A549 (cell line): ENCODE measurements around the gene KIAA1671. TPM values are rescaled to one million over a fixed set of nuclear protein-coding genes. Genes with fewer than 3 reads are reported as not detected.

Experiments used
- ATAC-seq, 2 experiments: fragments of 200-7000 bp in 1 of 2; fragments of >200 bp in 1 of 2; cut with Nextera tagmentation in 1 of 2; cut with Tn5 transposase in 1 of 2; 3 replicates each; pipeline versions ENCODE4 v1.8.0 to v1.9.1; 2018 to 2020; ENCODE audit warnings: mild to moderate bottlenecking in 1 of 2, moderate library complexity in 1 of 2
- CTCF ChIA-PET: fragments of 300-600 bp; sonication (Branson Sonifier 250); formaldehyde crosslinking; extraction: SDS; loops from one replicate; lab custom pipeline; 2021; ENCODE audit warnings: antibody characterized with exemption, inconsistent platforms; lab: Yijun Ruan, JAX
- POLR2A ChIA-PET: fragments of 350-600 bp; formaldehyde crosslinking; extraction: SDS; loops from one replicate; lab custom pipeline; 2021; ENCODE audit warnings: antibody characterized with exemption, inconsistent platforms; lab: Yijun Ruan, JAX
- DNase-seq, 2 experiments: peaks; one replicate each; pipeline versions ENCODE4 v3.0.0 to v3.0.0-alpha.2; 2011 to 2016; ENCODE audit warnings: low read depth in 1 of 2, low spot score in 1 of 2
- FAIRE-seq: peaks from 2 replicates; lab custom pipeline; 2011; peaks lifted over from hg19 to GRCh38; lab: Jason Lieb, UNC
- H3K27ac ChIP-seq, 2 experiments: fragments of >200 bp; sonication (Bioruptor Twin); formaldehyde crosslinking; 3 replicates each; pipeline ENCODE4 v1.5.1; 2016 to 2017
- H3K4me1 ChIP-seq: fragments of >200 bp; sonication (Bioruptor Twin); formaldehyde crosslinking; 3 replicates; pipeline ENCODE4 v1.6.1; 2016
- H3K4me2 ChIP-seq: fragments of >200 bp; sonication (Bioruptor Twin); formaldehyde crosslinking; 3 replicates; pipeline ENCODE4 v1.6.1; 2016
- H3K4me3 ChIP-seq: fragments of >200 bp; sonication (Bioruptor Twin); formaldehyde crosslinking; 3 replicates; pipeline ENCODE4 v1.5.1; 2016
- H3K9me3 ChIP-seq: fragments of >200 bp; sonication (Bioruptor Twin); formaldehyde crosslinking; 3 replicates; pipeline ENCODE4 v1.6.1; 2016
- BHLHE40 ChIP-seq: IDR thresholded peaks from 2 replicates; pipeline ENCODE4 v1.6.1; 2012; ENCODE audit warnings: low read depth, low read length, inconsistent platforms
- CEBPB ChIP-seq, 2 experiments: fragments of >200 bp in 1 of 2; sonication (Bioruptor Twin) in 1 of 2; formaldehyde crosslinking in 1 of 2; IDR thresholded peaks; 2 replicates each; pipeline ENCODE4 v1.6.1; 2012 to 2016
- CHD2 ChIP-seq: fragments of 150-350 bp; IDR thresholded peaks from 2 replicates; pipeline ENCODE4 v1.6.1; 2014; ENCODE audit warnings: low read length; ENCODE audit not compliant: partially characterized antibody
- CHD4 ChIP-seq: fragments of 200-600 bp; sonication (generic); IDR thresholded peaks from 2 replicates; pipeline ENCODE4 v1.6.1; 2016; ENCODE audit warnings: antibody characterized with exemption, mild to moderate bottlenecking, borderline replicate concordance
- ESRRA ChIP-seq: fragments of 150-350 bp; IDR thresholded peaks from 2 replicates; pipeline ENCODE4 v1.6.1; 2014; ENCODE audit warnings: mild to moderate bottlenecking, low read length, borderline replicate concordance
- JUN ChIP-seq, 2 experiments: fragments of >200 bp; sonication (Bioruptor Twin); formaldehyde crosslinking; IDR thresholded peaks; 2 replicates in 1 of 2; 3 replicates in 1 of 2; pipeline ENCODE4 v1.6.1; 2016 to 2017
- JUNB ChIP-seq: fragments of >200 bp; sonication (Bioruptor Twin); formaldehyde crosslinking; IDR thresholded peaks from 2 replicates; pipeline ENCODE4 v1.6.1; 2016
- KDM1A ChIP-seq: fragments of 200-600 bp; sonication (generic); IDR thresholded peaks from 2 replicates; pipeline ENCODE4 v1.6.1; 2016; ENCODE audit warnings: low read depth, mild to moderate bottlenecking
- MAFK ChIP-seq: fragments of 450-650 bp; IDR thresholded peaks from 2 replicates; pipeline ENCODE4 v1.6.1; 2014; ENCODE audit not compliant: partially characterized antibody
- MAZ ChIP-seq: fragments of 150-350 bp; IDR thresholded peaks from 2 replicates; pipeline ENCODE4 v1.6.1; 2014; ENCODE audit warnings: antibody characterized with exemption, low read depth, low read length, borderline replicate concordance
- MYC ChIP-seq: IDR thresholded peaks from 2 replicates; pipeline ENCODE4 v1.6.1; 2012; ENCODE audit warnings: mild to moderate bottlenecking, inconsistent platforms, low read length, improper control_type of control experiment, borderline replicate concordance
- PBX3 ChIP-seq: IDR thresholded peaks from 2 replicates; pipeline ENCODE4 v1.6.1; 2012
- RARB ChIP-seq: fragments of 250-450 bp; sonication (Bioruptor Pico); IDR thresholded peaks from 2 replicates; pipeline ENCODE4 v1.8.0; 2021; ENCODE audit warnings: mild to moderate bottlenecking, moderate library complexity
- RCOR1 ChIP-seq: fragments of 150-350 bp; IDR thresholded peaks from 2 replicates; pipeline ENCODE4 v1.6.1; 2014; ENCODE audit warnings: antibody characterized with exemption, low read length, low read depth
- RFX5 ChIP-seq: fragments of 450-650 bp; IDR thresholded peaks from 2 replicates; pipeline ENCODE4 v1.7.1; 2014; ENCODE audit warnings: antibody characterized with exemption, mild to moderate bottlenecking, moderate library complexity
- TP53 ChIP-seq: fragments of 250-450 bp; sonication (Bioruptor Pico); IDR thresholded peaks from 2 replicates; pipeline ENCODE4 v1.5.0; 2021; ENCODE audit warnings: mild to moderate bottlenecking, moderate library complexity
- USF2 ChIP-seq: fragments of 450-650 bp; IDR thresholded peaks from 2 replicates; pipeline ENCODE4 v1.6.1; 2014; ENCODE audit warnings: antibody characterized with exemption
- ZC3H11A ChIP-seq: fragments of 450-650 bp; IDR thresholded peaks from 2 replicates; pipeline ENCODE4 v1.6.1; 2014; ENCODE audit warnings: antibody characterized with exemption, mild to moderate bottlenecking
- ZFP36 ChIP-seq: fragments of 450-650 bp; IDR thresholded peaks from 2 replicates; pipeline ENCODE4 v1.6.1; 2014; ENCODE audit warnings: borderline replicate concordance; ENCODE audit not compliant: partially characterized antibody
- ZNF302 ChIP-seq: fragments of 250-450 bp; sonication (Bioruptor Pico); IDR thresholded peaks from 2 replicates; pipeline ENCODE4 v1.9.0; 2021; ENCODE audit warnings: inconsistent platforms, mild to moderate bottlenecking, moderate library complexity
- WGBS: methylation state at CpG from one replicate; pipeline ENCODE4 v1.1.6; 2017; ENCODE audit errors: missing lambda C conversion rate; 5-methylcytosine and 5-hydroxymethylcytosine counted together
- polyA plus RNA-seq, 4 experiments: library from polyadenylated mRNA; depleted of rRNA in 3 of 4; stranded (reverse); fragments of >200 nt; fragmentation: RNase III in 1 of 4; extraction: RNeasy Plus Mini Kit Qiagen cat#74134 plus additional on column Dnase treatment in 1 of 4; gene quantifications; 2 replicates in 3 of 4; 3 replicates in 1 of 4; pipeline ENCODE4 v1.2.3, GENCODE V29; 2011 to 2017

KIAA1671 gene
- polyA plus RNA-seq, 2 of the 4 experiments (the other 2 are of a cell fraction): 5.3 to 7.9 TPM

GRCh38 chr22:25143156-25144076, 190.9 kb downstream of the KIAA1671 start:
- no peak for ATAC-seq
- no peaks in the 10 kb centered on the region for H3K9me3 ChIP-seq
- H3K27ac ChIP-seq: no peak overlapping the region
- no peak overlapping the region for H3K4me3 ChIP-seq
- TF ChIP-seq ZFP36: peak; percentile 71
- TF ChIP-seq ESRRA: no peak
- 0 out of 2 replicates have a peak, but pooled peaks have one; percentile 55 for TF ChIP-seq KDM1A
- TF ChIP-seq, all 56 proteins: peak for 2
- ChIA-PET POLR2A (no interaction called here), CTCF (interaction anchor here (1.8 kb wide), 1 partner anchor 32 kb away, joined by 7 read pairs; no protein-coding TSS in a partner anchor)
- no peak overlapping the region for H3K4me2 ChIP-seq
- FAIRE-seq (no peak), DNase-seq (no peak)
- WGBS: 79% methylated on average over 5 of the region's 5 CpGs
- no peaks in the 10 kb centered on the region for H3K4me1 ChIP-seq

GRCh38 chr22:25144522-25144921, 192.0 kb downstream of the KIAA1671 start:
- ChIA-PET POLR2A (no interaction called here), CTCF (interaction anchor here (1.8 kb wide), 1 partner anchor 33 kb away, joined by 7 read pairs; no protein-coding TSS in a partner anchor)
- H3K4me1 ChIP-seq: no peaks in the 10 kb centered on the region
- no peak overlapping the region for H3K4me2 ChIP-seq
- H3K4me3 ChIP-seq: no peak overlapping the region
- ATAC-seq (no peak), DNase-seq (no peak), FAIRE-seq (no peak)
- TF ChIP-seq BHLHE40 (no peak), RCOR1 (no peak), RARB (no peak)
- TF ChIP-seq, all 56 proteins: peak for 0
- H3K27ac ChIP-seq: no peak overlapping the region
- H3K9me3 ChIP-seq: no peaks in the 10 kb centered on the region
- 75% methylated on average over 2 of the region's 2 CpGs for WGBS

- no peak for FAIRE-seq
Observed at GRCh38 chr22:25146307-25146706, 193.8 kb downstream of the KIAA1671 start.

More at GRCh38 chr22:25146307-25146706, 193.8 kb downstream of the KIAA1671 start:
- TF ChIP-seq RARB (no peak), ZC3H11A (no peak), RFX5 (no peak), CHD2 (no peak), MYC (no peak), MAZ (no peak), JUN (IDR thresholded peaks at IDR 0.05) (no peak), KDM1A (no peak), CHD4 (no peak), USF2 (no peak), CEBPB (IDR thresholded peaks at IDR 0.05) (no peak), JUNB (no peak), MAFK (no peak), PBX3 (no peak), ZNF302 (no peak), BHLHE40 (no peak), TP53 (CRISPR knock-in tag) (no peak)
- TF ChIP-seq, all 56 proteins: peak for 0
- DNase-seq (no peak), ATAC-seq (no peak)
- Histone ChIP-seq H3K4me2 (no peak overlapping the region), H3K4me3 (no peak overlapping the region), H3K4me1 (no peaks in the 10 kb centered on the region), H3K27ac (no peak overlapping the region), H3K9me3 (no peaks in the 10 kb centered on the region)
- ChIA-PET CTCF (interaction anchor here (0.6 kb wide), 1 partner anchor 369 kb away, joined by 4 read pairs; no protein-coding TSS in a partner anchor), POLR2A (no interaction called here)
- WGBS: 85% methylated on average over 1 of the region's 1 CpG
